ENCODE results near the gene CD79A.

DNA sequence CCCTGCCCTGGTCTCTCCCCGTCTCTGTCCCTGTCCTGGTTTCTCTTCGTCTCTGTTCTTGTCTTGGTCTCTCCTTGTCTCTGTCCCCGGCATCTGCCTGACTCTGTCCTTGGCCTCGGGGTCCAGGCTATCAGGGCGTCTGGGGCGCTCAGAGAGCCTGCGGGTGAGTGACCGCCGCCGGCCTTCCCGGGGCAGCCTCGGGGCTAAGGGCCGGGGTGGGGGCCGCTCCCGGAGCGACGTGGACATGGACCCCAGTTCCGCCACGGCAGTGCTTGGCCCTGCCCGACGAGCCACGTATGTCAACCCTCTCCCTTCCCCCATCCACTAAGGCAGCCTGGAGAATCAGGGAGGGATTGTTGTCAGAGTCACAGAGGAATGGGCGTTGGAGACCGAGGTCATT is 20.7 kb downstream of the CD79A start:
- TF ChIP-seq, protein P1, sequence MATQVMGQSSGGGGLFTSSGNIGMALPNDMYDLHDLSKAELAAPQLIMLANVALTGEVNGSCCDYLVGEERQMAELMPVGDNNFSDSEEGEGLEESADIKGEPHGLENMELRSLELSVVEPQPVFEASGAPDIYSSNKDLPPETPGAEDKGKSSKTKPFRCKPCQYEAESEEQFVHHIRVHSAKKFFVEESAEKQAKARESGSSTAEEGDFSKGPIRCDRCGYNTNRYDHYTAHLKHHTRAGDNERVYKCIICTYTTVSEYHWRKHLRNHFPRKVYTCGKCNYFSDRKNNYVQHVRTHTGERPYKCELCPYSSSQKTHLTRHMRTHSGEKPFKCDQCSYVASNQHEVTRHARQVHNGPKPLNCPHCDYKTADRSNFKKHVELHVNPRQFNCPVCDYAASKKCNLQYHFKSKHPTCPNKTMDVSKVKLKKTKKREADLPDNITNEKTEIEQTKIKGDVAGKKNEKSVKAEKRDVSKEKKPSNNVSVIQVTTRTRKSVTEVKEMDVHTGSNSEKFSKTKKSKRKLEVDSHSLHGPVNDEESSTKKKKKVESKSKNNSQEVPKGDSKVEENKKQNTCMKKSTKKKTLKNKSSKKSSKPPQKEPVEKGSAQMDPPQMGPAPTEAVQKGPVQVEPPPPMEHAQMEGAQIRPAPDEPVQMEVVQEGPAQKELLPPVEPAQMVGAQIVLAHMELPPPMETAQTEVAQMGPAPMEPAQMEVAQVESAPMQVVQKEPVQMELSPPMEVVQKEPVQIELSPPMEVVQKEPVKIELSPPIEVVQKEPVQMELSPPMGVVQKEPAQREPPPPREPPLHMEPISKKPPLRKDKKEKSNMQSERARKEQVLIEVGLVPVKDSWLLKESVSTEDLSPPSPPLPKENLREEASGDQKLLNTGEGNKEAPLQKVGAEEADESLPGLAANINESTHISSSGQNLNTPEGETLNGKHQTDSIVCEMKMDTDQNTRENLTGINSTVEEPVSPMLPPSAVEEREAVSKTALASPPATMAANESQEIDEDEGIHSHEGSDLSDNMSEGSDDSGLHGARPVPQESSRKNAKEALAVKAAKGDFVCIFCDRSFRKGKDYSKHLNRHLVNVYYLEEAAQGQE (IDR thresholded peaks at IDR 0.05; ENCODE audit: insufficient read depth in 1 of 2, low read depth in 2 of 2, low read length in 2 of 2) = no peak
- TF ChIP-seq POLR2AphosphoS5 (IDR thresholded peaks at IDR 0.05; ENCODE audit: low read depth, low read length) = no peak
- TF ChIP-seq SIN3A (IDR thresholded peaks at IDR 0.05; ENCODE audit: borderline replicate concordance, insufficient read depth, low read length) = no peak
- no peak for TF ChIP-seq TAF1 (IDR thresholded peaks at IDR 0.05; ENCODE audit: borderline replicate concordance, insufficient read depth, low read length)
- no peak for TF ChIP-seq FOXP2 (optimal IDR thresholded peaks at IDR 0.05; ENCODE audit: borderline replicate concordance, extremely low read depth, extremely low read length, insufficient read depth)

All from PFSK-1 (cell line).